GM23338 (cell line): Measurements from ENCODE around the gene ZNF579. TPM values are rescaled to one million over a fixed set of nuclear protein-coding genes. Genes with fewer than 3 reads are reported as not detected.

ENCODE experiments used
- ATAC-seq: fragments of 200-7000 bp; cut with Tn5 transposase; 3 replicates; pipeline ENCODE4 v1.9.1; 2020
- DNase-seq: peaks from one replicate; pipeline ENCODE4 v3.0.0-alpha.2; 2015; ENCODE audit warnings: low spot score
- H2AFZ ChIP-seq: fragments of 200-600 bp; sonication (generic); 2 replicates; pipeline ENCODE4 v1.8.0; 2016; ENCODE audit warnings: antibody characterized with exemption, mild to moderate bottlenecking, moderate library complexity
- H3F3A ChIP-seq: fragments of 200-600 bp; sonication (generic); replicated peaks from 2 replicates; pipeline ENCODE4 v1.8.0; 2017; ENCODE audit warnings: antibody characterized with exemption, mixed run types, low read depth
- H3K27ac ChIP-seq: fragments of 200-600 bp; sonication (generic); 2 replicates; pipeline ENCODE4 v1.6.1; 2016; ENCODE audit warnings: low read depth
- H3K27me3 ChIP-seq: fragments of 200-600 bp; sonication (generic); 2 replicates; pipeline ENCODE4 v1.8.0; 2016; ENCODE audit warnings: mild to moderate bottlenecking, mixed run types, moderate library complexity; ENCODE audit not compliant: insufficient read depth
- H3K36me3 ChIP-seq: fragments of 200-600 bp; sonication (generic); 2 replicates; pipeline ENCODE4 v1.8.0; 2016; ENCODE audit warnings: mild to moderate bottlenecking; ENCODE audit not compliant: insufficient read depth
- H3K4me1 ChIP-seq: fragments of 200-600 bp; sonication (generic); 2 replicates; pipeline ENCODE4 v1.8.0; 2016; ENCODE audit warnings: mild to moderate bottlenecking, moderate library complexity; ENCODE audit not compliant: insufficient read depth
- H3K4me2 ChIP-seq: fragments of 200-600 bp; sonication (generic); 2 replicates; pipeline ENCODE4 v1.7.1; 2017; ENCODE audit warnings: mixed run types
- H3K4me3 ChIP-seq: fragments of 200-600 bp; sonication (generic); 2 replicates; pipeline ENCODE4 v1.6.1; 2016; ENCODE audit warnings: mixed run types
- H3K79me2 ChIP-seq: fragments of 200-600 bp; sonication (generic); replicated peaks from 2 replicates; pipeline ENCODE4 v1.8.0; 2017; ENCODE audit warnings: mild to moderate bottlenecking; ENCODE audit not compliant: insufficient read depth
- H3K9me2 ChIP-seq: fragments of 200-600 bp; sonication (generic); 2 replicates; pipeline ENCODE4 v1.8.0; 2017; ENCODE audit not compliant: insufficient read depth
- H4K20me1 ChIP-seq: fragments of 200-600 bp; sonication (generic); replicated peaks from 2 replicates; pipeline ENCODE4 v1.8.0; 2017; ENCODE audit warnings: mild to moderate bottlenecking; ENCODE audit not compliant: insufficient read depth
- H3K27ac Mint-ChIP-seq: 2 replicates; pipeline ENCODE4 v1.8.0; 2020; ENCODE audit warnings: inconsistent platforms, mild to moderate bottlenecking, moderate library complexity, mixed read lengths
- H3K27me3 Mint-ChIP-seq: 3 replicates; pipeline ENCODE4 v1.8.0; 2022; ENCODE audit warnings: low read depth, mild to moderate bottlenecking, moderate library complexity, mixed read lengths, inconsistent platforms; ENCODE audit not compliant: insufficient read depth, poor library complexity
- H3K36me3 Mint-ChIP-seq: 3 replicates; pipeline ENCODE4 v1.8.0; 2021; ENCODE audit warnings: low read depth, mild to moderate bottlenecking, inconsistent platforms, moderate library complexity, mixed read lengths
- H3K4me1 Mint-ChIP-seq: 3 replicates; pipeline ENCODE4 v1.8.0; 2020; ENCODE audit warnings: mild to moderate bottlenecking, inconsistent platforms, mixed read lengths
- H3K4me3 Mint-ChIP-seq: 3 replicates; pipeline ENCODE4 v1.8.0; 2021; ENCODE audit warnings: moderate library complexity, mild to moderate bottlenecking, inconsistent platforms, mixed read lengths
- H3K9me3 Mint-ChIP-seq: 3 replicates; pipeline ENCODE4 v1.8.0; 2020; ENCODE audit warnings: moderate library complexity, mild to moderate bottlenecking, inconsistent platforms, mixed read lengths
- CTCF ChIP-seq, 2 experiments: fragments of 200-600 bp in 1 of 2; sonication (generic) in 1 of 2; conservative IDR thresholded peaks; 2 replicates each; pipeline versions ENCODE4 v1.5.1 to v1.6.1; 2016 to 2017; ENCODE audit warnings: antibody characterized with exemption in 2 of 2, low read depth in 2 of 2, mild to moderate bottlenecking in 2 of 2, moderate library complexity in 1 of 2
- EZH2 ChIP-seq: fragments of 200-600 bp; sonication (generic); IDR thresholded peaks from one replicate; pipeline ENCODE4 v1.8.0; 2017; ENCODE audit warnings: antibody characterized with exemption, mild to moderate bottlenecking, low read depth; ENCODE audit not compliant: unreplicated experiment
- POLR2AphosphoS5 ChIP-seq: IDR thresholded peaks from 2 replicates; pipeline ENCODE4 v1.6.1; 2016; ENCODE audit warnings: antibody characterized with exemption, low read depth
- REST ChIP-seq: IDR thresholded peaks from one replicate; pipeline ENCODE4 v1.6.1; 2018; ENCODE audit warnings: antibody characterized with exemption; ENCODE audit not compliant: unreplicated experiment
- STAT1 ChIP-seq: IDR thresholded peaks from one replicate; pipeline ENCODE4 v1.6.1; 2016; ENCODE audit warnings: antibody characterized with exemption; ENCODE audit not compliant: unreplicated experiment
- ZNF114 ChIP-seq: fragments of 250-450 bp; sonication (Bioruptor Pico); IDR thresholded peaks from 2 replicates; pipeline ENCODE4 v1.5.0; 2020; ENCODE audit warnings: mild to moderate bottlenecking, moderate library complexity
- polyA plus RNA-seq: library from polyadenylated mRNA; unstranded; fragments of >200 nt; fragmentation: Nextera tagmentation; extraction: Ambion mirVana; gene quantifications from 2 replicates; pipeline ENCODE4 v1.2.1, GENCODE V29; 2016
- total RNA-seq: library from RNA; depleted of rRNA; stranded (reverse); fragments of >200 nt; shearing (Covaris generic); gene quantifications from 2 replicates; pipeline ENCODE4 v1.2.3, GENCODE V29; 2014

Gene ZNF579
- total and polyA plus RNA-seq, 2 experiments from 2014 or later, result 7.3 to 12.2 TPM

- no peak for TF ChIP-seq REST
These were observed 15.7 kb upstream of the ZNF579 start (continued) for GRCh38 chr19:55596304-55596703.

GRCh38 chr19:55594996-55595545 is 14.4 kb upstream of the ZNF579 start:
- Mint-ChIP-seq H3K36me3 (peaks cover 41% of the 10 kb centered on the region), H3K9me3 (no peaks in the 10 kb centered on the region; the same call in 1 of the 3 replicates), H3K4me1 (peaks cover 30% of the 10 kb centered on the region), H3K27ac (no peak overlapping the region), H3K4me3 (no peak overlapping the region; the same call in 2 of the 3 replicates), H3K27me3 (peaks cover 18% of the 10 kb centered on the region)
- no peak for TF ChIP-seq STAT1
- no peak for TF ChIP-seq REST
- TF ChIP-seq POLR2AphosphoS5, result no peak
- no peak for TF ChIP-seq CTCF (conservative IDR thresholded peaks at IDR 0.05; ENCODE audit: low read depth in 2 of 2)
- TF ChIP-seq ZNF114 (CRISPR knock-in tag), result no peak
- no peak for TF ChIP-seq EZH2
- ATAC-seq (no peak), DNase-seq (no peak)
- no peak overlapping the region for H3K4me2 ChIP-seq
- H3K27me3 ChIP-seq, result peaks cover 27% of the 10 kb centered on the region
- no peak overlapping the region for H3K27ac ChIP-seq
- no peaks in the 10 kb centered on the region for H3K9me2 ChIP-seq
- no peak overlapping the region for H3K4me3 ChIP-seq
- no peak overlapping the region for H2AFZ ChIP-seq
- no peaks in the 10 kb centered on the region for H3K79me2 ChIP-seq
- H3F3A ChIP-seq, result peaks cover 29% of the 10 kb centered on the region
- peaks cover 10% of the 10 kb centered on the region for H3K4me1 ChIP-seq
- no peaks in the 10 kb centered on the region for H4K20me1 ChIP-seq
- 0 out of 2 replicates have a peak, but pooled peaks cover 3% of the 10 kb centered on the region for H3K36me3 ChIP-seq
